ENCODE results near the gene VPS37B.

VPS37B gene

DNA sequence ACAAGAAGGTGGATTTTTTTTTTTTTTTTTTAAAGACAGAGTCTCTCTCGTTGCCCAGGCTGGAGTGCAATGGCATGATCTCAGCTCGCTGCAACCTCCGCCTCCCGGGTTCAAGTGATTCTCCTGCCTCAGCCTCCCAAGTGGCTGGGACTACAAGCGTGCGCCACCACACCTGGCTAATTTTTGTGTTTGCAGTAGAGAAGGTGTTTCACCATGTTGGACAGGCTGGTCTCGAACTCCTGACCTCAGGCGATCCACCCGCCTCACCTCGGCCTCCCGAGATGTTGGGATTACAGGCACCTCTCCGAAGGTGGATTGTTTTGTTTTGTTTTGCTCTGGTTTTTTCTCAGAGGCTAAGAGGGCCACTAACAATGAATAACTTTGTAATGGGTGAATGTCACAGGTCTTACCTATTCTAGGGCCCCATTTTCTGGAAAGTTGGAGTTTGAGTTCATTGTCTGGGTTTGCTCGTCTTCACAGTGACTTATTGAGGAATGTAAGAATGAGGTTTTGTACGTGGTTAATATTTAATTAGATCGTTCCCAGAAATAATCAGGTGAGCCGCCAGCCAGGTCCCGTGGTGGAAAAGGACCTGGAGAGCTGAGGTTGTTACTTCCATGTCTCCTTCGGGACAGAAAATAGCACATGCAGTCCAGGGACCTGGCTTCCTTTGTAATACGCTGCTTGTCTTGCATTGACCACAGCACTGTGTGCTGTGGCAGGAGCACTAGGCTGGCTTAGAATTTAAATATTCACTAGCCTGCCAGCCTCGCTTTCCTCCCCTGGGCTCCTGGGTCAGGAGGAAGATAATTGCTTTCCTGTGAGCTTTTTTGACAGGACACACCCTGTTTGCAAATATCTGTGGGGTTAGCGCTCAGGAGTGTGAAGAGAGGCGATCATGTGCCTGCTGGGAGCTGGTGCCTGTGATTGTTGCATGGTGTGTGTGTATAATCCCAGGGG lies 58.3 kb downstream of the VPS37B start:
- DNase-seq, result no peak

- DNase-seq, result peak; percentile 56
These were observed 59.6 kb downstream of the VPS37B start for GRCh38 chr12:122836027-122836921.

GRCh38 chr12:122835750-122836026 lies 60.2 kb downstream of the VPS37B start:
- no peak for DNase-seq

DNA sequence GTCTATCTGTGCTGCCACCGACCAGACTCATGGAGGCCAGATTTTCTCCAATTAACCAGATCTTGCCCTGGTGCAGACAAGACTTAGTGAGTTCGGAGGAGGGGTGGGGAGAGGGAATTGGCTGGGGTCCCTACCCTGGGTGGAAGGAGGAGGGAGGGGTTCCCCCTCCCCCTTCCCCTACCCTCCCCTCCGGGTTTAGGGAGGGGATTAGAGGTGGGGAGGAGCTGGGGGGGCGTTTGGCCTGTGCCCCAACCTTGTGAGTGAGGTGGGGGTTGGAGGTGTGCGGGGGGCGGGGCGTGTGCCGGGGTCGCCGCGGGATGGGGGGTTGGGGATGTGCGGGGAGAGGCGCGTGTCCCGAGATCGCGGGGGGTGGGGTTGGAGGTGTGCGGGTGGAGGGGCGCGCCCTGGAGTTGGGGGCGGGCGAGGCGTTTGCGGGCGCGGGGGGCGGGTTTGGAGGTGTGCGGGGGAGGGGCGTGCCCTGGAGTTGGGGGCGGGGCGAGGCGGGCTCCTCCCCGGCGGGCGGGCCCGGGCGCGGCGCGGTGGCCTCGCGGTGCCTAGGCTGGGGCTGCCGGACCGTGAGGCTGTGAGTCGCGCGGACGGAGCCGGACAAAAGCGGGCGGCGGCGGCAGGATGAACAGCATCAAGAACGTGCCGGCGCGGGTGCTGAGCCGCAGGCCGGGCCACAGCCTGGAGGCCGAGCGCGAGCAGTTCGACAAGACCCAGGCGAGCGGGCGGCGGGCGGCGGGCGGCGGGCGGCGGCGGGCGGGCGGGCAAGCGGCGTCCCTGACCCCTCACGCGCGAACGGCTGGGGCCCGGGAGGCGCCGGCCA lies 60.8 kb downstream of the VPS37B start, which contains the start of gene HIP1R:
TSS of gene HIP1R (plus strand) at position 537 of the 829 bp plus-strand sequence. CDS start at position 631, 94 bp downstream.
- peak; percentile 51 for DNase-seq

DNA sequence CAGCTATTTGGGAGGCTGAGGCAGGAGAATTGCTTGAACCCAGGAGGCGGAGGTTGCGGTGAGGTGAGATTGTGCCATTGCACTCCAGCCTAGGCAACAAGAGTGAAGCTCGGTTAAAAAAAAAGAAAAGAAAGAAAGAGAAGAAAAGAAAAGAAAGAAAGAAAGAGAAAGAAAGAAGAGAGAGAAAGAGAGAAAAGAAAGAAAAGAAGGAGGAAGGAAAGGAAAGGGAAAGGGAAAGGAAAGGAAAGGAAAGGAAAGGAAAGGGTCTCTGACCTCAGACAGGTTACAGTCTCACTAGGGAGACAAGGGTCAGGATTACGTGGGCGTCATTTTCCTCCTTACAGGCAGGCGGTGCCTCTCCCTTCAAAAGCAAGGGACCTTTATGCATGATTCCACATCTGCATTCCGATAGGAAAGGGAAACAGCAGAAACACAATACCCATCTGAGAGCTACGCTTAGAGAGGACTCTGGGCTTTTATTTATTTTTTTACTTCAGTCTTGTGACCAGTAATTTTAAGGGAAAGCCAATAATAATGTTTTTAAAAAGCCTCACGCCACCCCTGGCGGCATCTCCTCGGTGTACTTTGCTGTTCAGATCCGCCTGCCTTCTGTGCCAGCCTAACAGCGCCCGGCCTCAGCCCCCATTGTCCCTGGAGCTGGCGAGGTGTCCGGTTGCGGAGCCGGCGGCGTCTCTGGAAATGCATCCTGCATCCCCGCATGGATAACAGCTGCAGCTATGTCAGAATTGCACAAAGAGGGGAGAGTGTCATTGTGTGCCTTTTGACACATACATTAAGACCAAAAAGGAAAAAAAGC lies 61.6 kb downstream of the VPS37B start:
- DNase-seq, result no peak

GRCh38 chr12:122830517-122831214 lies 65.3 kb downstream of the VPS37B start:
- no peak for DNase-seq

- no peak for DNase-seq
These were observed 68.7 kb downstream of the VPS37B start for GRCh38 chr12:122827258-122827657.

DNA sequence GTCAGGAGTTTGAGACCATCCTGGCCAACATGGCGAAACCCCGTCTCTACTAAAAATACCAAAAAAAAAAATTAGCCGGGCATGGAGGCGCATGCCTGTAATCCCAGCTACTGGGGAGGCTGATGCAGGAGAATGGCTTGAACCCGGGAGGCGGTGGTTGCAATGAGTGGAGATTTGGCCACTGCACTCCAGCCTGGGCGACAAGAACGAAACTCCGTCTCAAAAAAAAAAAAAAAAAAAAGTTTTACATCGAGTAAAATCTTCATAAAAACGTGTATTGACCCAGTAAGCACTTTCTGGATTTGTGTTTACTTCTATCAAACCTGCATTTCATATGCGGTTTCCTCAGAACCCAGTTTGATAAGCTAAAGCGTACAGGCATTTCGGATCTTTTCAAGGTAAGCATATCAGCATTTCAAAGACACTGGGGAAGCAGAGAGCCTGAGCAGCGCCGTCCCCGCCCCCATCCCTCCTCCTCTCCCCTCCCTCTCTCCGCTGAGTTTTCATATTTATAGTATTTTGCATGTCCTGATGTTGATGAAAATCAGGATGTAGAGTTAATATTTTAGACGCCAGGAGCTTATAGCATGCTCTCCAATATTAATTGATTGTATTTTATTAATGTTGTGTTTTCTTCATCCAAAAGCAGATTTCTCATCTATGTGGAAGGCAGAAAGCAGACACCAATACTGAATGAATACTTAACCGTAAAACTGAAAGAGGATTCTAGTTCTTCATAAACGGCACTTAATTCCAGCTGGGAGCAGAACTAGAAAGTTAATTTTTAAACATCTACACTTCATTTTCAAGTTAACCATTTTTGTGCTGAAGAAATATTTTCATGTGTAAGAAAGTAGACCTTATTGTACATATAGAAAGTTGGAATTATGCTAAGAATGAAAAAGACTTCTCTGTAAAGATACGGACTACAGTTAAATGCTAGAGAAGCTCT lies 69.9 kb downstream of the VPS37B start:
- no peak for DNase-seq

GRCh38 chr12:122823429-122823828 lies 72.5 kb downstream of the VPS37B start:
- no peak for DNase-seq

DNA sequence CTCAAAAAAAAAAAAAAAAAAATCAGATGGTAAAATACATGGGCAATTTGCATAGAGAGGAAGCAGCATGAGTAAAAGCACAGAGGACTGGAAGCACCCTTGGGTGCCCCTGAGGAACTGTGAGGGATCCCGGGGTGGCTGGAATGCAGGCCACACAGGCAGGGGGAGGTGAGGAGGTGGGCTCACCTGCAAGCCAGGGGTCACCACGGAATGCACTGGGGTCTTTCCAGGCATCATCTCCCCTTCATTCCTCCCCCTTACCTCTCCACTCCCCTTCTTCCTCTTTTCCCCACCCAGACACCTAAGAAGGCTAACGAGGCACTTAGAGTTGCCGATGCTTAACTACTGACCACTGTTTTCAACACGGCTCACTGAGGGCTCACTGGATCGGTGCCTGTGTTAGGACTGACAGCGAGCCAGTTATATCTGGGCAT lies 75.1 kb downstream of the VPS37B start:
- DNase-seq, result no peak

DNA sequence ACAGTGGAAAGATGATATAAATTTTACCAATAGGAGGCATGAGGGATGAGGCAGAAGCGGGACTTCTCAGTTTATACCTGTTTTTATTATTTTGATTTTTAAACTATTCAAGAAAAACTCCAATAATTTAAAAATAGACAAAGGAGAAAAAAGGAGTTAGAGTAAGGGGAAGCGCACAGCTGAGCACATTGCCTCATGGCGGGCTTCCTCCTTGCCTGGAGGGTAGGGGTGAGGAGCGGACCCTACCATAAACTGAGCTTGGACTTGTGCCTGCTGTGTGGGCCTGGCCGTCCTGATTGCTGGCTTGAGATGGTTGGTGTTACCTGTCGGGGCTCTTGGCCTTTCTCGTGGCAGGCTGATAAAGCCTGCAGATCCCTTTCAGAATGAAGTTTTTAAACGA lies 75.8 kb downstream of the VPS37B start:
- no peak for DNase-seq

DNA sequence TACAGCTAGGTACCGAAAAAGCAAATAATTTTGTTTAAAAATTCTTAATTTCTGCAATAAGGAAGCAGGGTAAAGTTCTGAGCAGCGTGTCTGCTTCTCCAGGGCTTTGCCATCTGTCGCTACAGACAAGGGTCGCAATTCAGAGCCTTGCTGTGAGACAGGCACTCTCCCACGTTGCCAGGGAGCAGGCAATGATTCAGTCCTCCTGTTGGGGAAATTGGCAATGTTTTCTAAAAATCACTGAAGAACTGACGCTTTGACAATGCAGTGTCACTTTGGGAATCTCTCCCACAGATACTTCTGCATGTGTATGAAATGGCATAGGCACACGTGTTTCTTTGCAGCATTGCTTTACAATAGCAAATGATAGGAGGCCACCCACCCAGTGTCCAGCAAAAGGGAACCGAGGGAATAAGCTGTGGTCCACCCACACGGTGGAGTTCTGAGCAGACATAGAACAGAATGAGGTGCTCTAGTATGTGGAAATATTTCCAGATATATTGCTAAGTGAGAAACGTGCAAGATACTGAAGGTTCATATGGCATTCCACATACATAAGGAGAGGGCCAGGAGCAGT lies 76.6 kb downstream of the VPS37B start:
- DNase-seq, result no peak
